ENCODE results near the gene SLC66A2. TPM values are rescaled to one million over a fixed set of nuclear protein-coding genes. Genes with fewer than 3 reads are reported as not detected.

SLC66A2 gene
- total RNA-seq, 3 donors from 2014 or later (not counting 1 experiment from before 2014, with no cell fraction given) = 51.2 to 62.4 (median 54.1) TPM

DNA sequence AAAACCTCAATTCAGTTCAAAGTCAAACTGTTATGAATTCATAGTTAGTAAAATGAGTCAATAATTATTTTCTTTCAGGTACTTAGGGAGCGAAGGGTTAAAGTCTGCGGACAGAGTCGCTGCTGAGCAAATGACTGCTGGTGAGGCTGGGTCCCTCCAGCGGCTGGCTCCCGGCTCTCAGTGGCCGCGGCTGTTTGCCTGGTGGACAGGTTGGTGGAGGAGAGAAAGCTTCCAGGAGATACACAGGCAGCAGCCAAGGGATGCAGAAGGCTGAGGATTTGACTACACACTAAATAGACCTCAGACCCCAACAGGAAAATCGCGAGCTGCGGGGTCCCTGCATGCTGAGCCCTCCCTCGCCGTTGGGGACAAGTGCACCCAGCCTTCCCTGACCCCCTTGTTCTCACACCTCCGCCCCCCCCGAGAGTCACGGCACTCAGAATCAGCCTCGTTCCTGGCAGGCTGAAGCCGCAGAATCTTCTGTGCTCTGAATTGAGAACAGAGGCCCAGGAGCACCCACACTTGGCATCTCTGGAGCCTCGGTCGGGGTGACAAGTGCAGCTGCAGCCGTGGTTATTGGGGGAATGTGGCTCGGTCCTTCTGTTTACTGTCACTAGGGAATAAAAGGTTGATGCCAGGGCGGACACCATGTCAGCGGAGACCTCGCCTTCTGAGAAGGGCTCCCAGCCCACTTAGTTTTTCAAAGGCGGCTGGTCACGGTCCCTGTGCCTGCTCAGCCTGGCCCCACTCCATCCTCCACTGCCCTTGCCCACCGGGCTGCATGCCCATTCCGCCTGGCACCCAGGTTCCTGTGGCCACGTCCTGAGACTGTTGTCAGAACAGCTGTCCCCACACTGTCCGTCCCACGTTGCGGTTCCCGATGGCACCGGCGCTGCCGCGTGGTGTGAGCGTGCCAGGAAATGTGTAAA lies 74.0 kb downstream of the SLC66A2 start:
- Histone ChIP-seq H3K27me3 (ENCODE audit: control insufficient read depth, insufficient read depth, low read length) (no peaks in the 10 kb centered on the region), H3K27ac (ENCODE audit: low read length) (no peak overlapping the region), H3K36me3 (ENCODE audit: control insufficient read depth, insufficient read depth, low read length) (no peaks in the 10 kb centered on the region), H3K4me1 (ENCODE audit: control insufficient read depth, insufficient read depth, low read length) (no peaks in the 10 kb centered on the region), H3K9me3 (ENCODE audit: control insufficient read depth, insufficient read depth, low read length) (no peaks in the 10 kb centered on the region), H3K4me3 (ENCODE audit: low read length) (no peak overlapping the region)
- DNase-seq (no peak), ATAC-seq (no peak)
- Mint-ChIP-seq H3K36me3 (no peaks in the 10 kb centered on the region), H3K9me3 (no peaks in the 10 kb centered on the region), H3K4me1 (no peaks in the 10 kb centered on the region), H3K27me3 (ENCODE audit: low read depth in 2 of 2) (no peaks in the 10 kb centered on the region), H3K4me3 (no peak overlapping the region), H3K27ac (no peak overlapping the region)
- intact Hi-C loops (cut with micrococcal nuclease) = no loop called here
- TF ChIP-seq, protein P1, sequence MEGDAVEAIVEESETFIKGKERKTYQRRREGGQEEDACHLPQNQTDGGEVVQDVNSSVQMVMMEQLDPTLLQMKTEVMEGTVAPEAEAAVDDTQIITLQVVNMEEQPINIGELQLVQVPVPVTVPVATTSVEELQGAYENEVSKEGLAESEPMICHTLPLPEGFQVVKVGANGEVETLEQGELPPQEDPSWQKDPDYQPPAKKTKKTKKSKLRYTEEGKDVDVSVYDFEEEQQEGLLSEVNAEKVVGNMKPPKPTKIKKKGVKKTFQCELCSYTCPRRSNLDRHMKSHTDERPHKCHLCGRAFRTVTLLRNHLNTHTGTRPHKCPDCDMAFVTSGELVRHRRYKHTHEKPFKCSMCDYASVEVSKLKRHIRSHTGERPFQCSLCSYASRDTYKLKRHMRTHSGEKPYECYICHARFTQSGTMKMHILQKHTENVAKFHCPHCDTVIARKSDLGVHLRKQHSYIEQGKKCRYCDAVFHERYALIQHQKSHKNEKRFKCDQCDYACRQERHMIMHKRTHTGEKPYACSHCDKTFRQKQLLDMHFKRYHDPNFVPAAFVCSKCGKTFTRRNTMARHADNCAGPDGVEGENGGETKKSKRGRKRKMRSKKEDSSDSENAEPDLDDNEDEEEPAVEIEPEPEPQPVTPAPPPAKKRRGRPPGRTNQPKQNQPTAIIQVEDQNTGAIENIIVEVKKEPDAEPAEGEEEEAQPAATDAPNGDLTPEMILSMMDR (IDR thresholded peaks at IDR 0.05) = no peak
- 77% methylated on average over 38 of the region's 38 CpGs for WGBS (ENCODE audit: insufficient coverage)

DNA sequence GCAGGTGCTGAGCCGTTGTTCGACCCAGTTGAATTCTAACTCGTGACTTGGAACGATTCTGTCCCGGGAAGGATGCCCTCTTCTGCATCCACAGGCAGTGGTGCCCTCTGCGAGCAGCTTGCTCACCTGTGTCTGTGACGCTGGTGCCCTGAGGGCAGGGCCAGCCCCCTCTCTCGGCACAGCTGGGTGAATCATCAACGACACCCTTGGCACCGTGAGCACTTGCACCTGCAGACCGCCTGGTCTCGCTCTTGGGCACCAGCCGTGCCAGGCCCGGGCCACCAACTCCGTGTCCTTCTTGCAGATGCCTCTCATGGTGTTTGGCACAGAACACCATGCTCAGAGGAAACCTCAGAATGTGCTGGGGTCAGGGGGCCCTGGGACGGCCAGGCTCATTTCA lies 75.0 kb downstream of the SLC66A2 start:
- H3K9me3 Mint-ChIP-seq = no peaks in the 10 kb centered on the region
- H3K27me3 Mint-ChIP-seq (ENCODE audit: low read depth in 2 of 2) = no peaks in the 10 kb centered on the region
- no peaks in the 10 kb centered on the region for H3K36me3 ChIP-seq (ENCODE audit: control insufficient read depth, insufficient read depth, low read length)
- H3K4me3 ChIP-seq (ENCODE audit: low read length) = no peak overlapping the region
- intact Hi-C loops (cut with micrococcal nuclease) = no loop called here
- H3K27ac ChIP-seq (ENCODE audit: low read length) = no peak overlapping the region
- H3K27ac Mint-ChIP-seq = no peak overlapping the region
- ATAC-seq = no peak
- WGBS (ENCODE audit: insufficient coverage) = 92% methylated on average over 16 of the region's 16 CpGs
- DNase-seq = no peak
- no peaks in the 10 kb centered on the region for H3K4me1 ChIP-seq (ENCODE audit: control insufficient read depth, insufficient read depth, low read length)
- no peaks in the 10 kb centered on the region for H3K27me3 ChIP-seq (ENCODE audit: control insufficient read depth, insufficient read depth, low read length)
- H3K9me3 ChIP-seq (ENCODE audit: control insufficient read depth, insufficient read depth, low read length) = no peaks in the 10 kb centered on the region
- H3K36me3 Mint-ChIP-seq = no peaks in the 10 kb centered on the region
- H3K4me1 Mint-ChIP-seq = no peaks in the 10 kb centered on the region
- TF ChIP-seq, protein P1 (IDR thresholded peaks at IDR 0.05) = no peak
- no peak overlapping the region for H3K4me3 Mint-ChIP-seq

DNA sequence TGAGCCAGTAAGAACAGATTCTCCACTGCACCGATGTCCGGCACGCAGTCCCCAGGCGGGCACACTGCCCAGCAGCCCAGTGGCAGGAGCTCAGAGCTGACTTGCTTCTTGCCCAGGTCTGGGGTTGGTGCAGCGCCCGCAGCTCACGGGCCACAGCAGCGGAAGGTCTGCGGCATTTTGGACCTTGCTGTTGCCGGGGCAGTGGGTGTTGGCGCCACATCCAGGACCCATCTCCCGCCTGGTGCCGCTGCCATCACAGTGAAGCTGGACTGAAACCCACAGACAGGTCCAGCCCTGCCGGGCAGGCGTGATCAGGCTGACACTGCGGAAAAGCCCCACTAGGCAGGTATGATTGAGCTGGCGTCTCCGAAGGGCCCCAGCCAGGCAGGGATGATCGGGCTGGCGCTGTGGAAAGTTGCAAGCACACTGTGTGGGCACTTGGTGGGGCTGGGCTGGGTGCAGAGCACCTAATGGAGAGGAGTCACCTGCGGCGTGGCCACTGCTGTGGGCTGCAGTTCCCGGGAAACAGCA lies 75.5 kb downstream of the SLC66A2 start:
- TF ChIP-seq, protein P1 (IDR thresholded peaks at IDR 0.05) = no peak
- Histone ChIP-seq H3K9me3 (ENCODE audit: control insufficient read depth, insufficient read depth, low read length) (no peaks in the 10 kb centered on the region), H3K27ac (ENCODE audit: low read length) (no peak overlapping the region), H3K36me3 (ENCODE audit: control insufficient read depth, insufficient read depth, low read length) (no peaks in the 10 kb centered on the region), H3K4me1 (ENCODE audit: control insufficient read depth, insufficient read depth, low read length) (no peaks in the 10 kb centered on the region), H3K4me3 (ENCODE audit: low read length) (no peak overlapping the region), H3K27me3 (ENCODE audit: control insufficient read depth, insufficient read depth, low read length) (no peaks in the 10 kb centered on the region)
- Mint-ChIP-seq H3K4me1 (no peaks in the 10 kb centered on the region), H3K4me3 (no peak overlapping the region), H3K36me3 (no peaks in the 10 kb centered on the region), H3K9me3 (no peaks in the 10 kb centered on the region), H3K27ac (no peak overlapping the region), H3K27me3 (ENCODE audit: low read depth in 2 of 2) (no peaks in the 10 kb centered on the region)
- intact Hi-C loops (cut with micrococcal nuclease) = no loop called here
- no peak for ATAC-seq
- 90% methylated on average over 23 of the region's 23 CpGs for WGBS (ENCODE audit: insufficient coverage)
- no peak for DNase-seq
